HepG2 (cell line): Measurements from ENCODE around the gene FOXK2. TPM values are rescaled to one million over a fixed set of nuclear protein-coding genes. Genes with fewer than 3 reads are reported as not detected.
A peak's percentile ranks its signal among the peaks of the same experiment; 100 is the strongest.

Source experiments
- BATF2 ChIP-seq: sonication (generic); formaldehyde crosslinking; IDR thresholded peaks from 2 replicates; pipeline ENCODE4 v1.8.0; 2022; ENCODE audit warnings: mild to moderate bottlenecking, missing genetic modification reagents, moderate library complexity
- CAMTA2 ChIP-seq: sonication (generic); formaldehyde crosslinking; IDR thresholded peaks from 2 replicates; pipeline ENCODE4 v1.4.0; 2020; ENCODE audit warnings: mild to moderate bottlenecking, missing genetic modification reagents, borderline replicate concordance
- EEA1 ChIP-seq: sonication (generic); formaldehyde crosslinking; IDR thresholded peaks from 2 replicates; pipeline ENCODE4 v1.5.1; 2020; ENCODE audit warnings: mild to moderate bottlenecking, missing genetic modification reagents, borderline replicate concordance
- KLF12 ChIP-seq: sonication (generic); formaldehyde crosslinking; IDR thresholded peaks from 2 replicates; pipeline ENCODE4 v1.4.0; 2020; ENCODE audit warnings: missing genetic modification reagents, borderline replicate concordance
- LCORL ChIP-seq, 2 experiments: fragments of 450-650 bp in 1 of 2; sonication (generic) in 1 of 2; formaldehyde crosslinking in 1 of 2; IDR thresholded peaks; 2 replicates each; pipeline versions ENCODE4 v1.5.0 to v1.6.1; 2017 to 2020; ENCODE audit warnings: antibody characterized with exemption in 1 of 2, missing genetic modification reagents in 1 of 2
- MATR3 ChIP-seq: sonication (generic); formaldehyde crosslinking; IDR thresholded peaks from 2 replicates; pipeline ENCODE4 v1.4.0; 2020; ENCODE audit warnings: missing genetic modification reagents
- NCOA2 ChIP-seq: sonication (generic); formaldehyde crosslinking; IDR thresholded peaks from 2 replicates; pipeline ENCODE4 v1.8.0; 2022; ENCODE audit warnings: inconsistent platforms
- NR2F2 ChIP-seq: IDR thresholded peaks from 2 replicates; pipeline ENCODE4 v1.6.1; 2012; ENCODE audit warnings: low read depth, inconsistent platforms, borderline replicate concordance
- SMAD9 ChIP-seq: sonication (generic); formaldehyde crosslinking; IDR thresholded peaks from 2 replicates; pipeline ENCODE4 v1.5.1; 2020; ENCODE audit warnings: mild to moderate bottlenecking, missing genetic modification reagents
- ZNF292 ChIP-seq: sonication (generic); formaldehyde crosslinking; IDR thresholded peaks from 2 replicates; pipeline ENCODE4 v1.8.1; 2022; ENCODE audit warnings: mild to moderate bottlenecking, low read depth, missing genetic modification reagents, borderline replicate concordance
- ZNF646 ChIP-seq: sonication (generic); formaldehyde crosslinking; IDR thresholded peaks from 2 replicates; pipeline ENCODE4 v1.9.0; 2021; ENCODE audit warnings: mild to moderate bottlenecking, missing genetic modification reagents
- ZNF710 ChIP-seq: sonication (generic); formaldehyde crosslinking; IDR thresholded peaks from 2 replicates; pipeline ENCODE4 v1.5.0; 2020; ENCODE audit warnings: mild to moderate bottlenecking, missing genetic modification reagents, borderline replicate concordance
- polyA plus RNA-seq, 8 experiments: library from polyadenylated mRNA; depleted of rRNA in 3 of 8; stranded (reverse) in 7 of 8; unstranded in 1 of 8; fragments of >200 nt; fragmentation: Illumina TruSeq in 4 of 8; extraction: Trizol in 4 of 8; gene quantifications; 2 replicates each; pipeline versions ENCODE4 v1.2.1 to v1.2.3, GENCODE V29; 2011 to 2016; ENCODE audit warnings: low read depth in 4 of 8, missing spikeins in 1 of 8, mixed read lengths in 1 of 8; ENCODE audit not compliant: insufficient read depth in 1 of 8
- total RNA-seq, 5 experiments: library from RNA; depleted of rRNA; stranded (reverse); fragments of >200 nt; fragmentation: Illumina TruSeq; extraction: Trizol; gene quantifications; 2 replicates each; pipeline ENCODE4 v1.2.3, GENCODE V29; 2016; ENCODE audit warnings: low read depth in 1 of 5
- TF ChIP-seq, protein P1 (sequence below): sonication (generic); formaldehyde crosslinking; IDR thresholded peaks from 2 replicates; pipeline ENCODE4 v1.4.0; 2020; ENCODE audit warnings: mild to moderate bottlenecking, missing genetic modification reagents

FOXK2 gene
- total and polyA plus RNA-seq, 2 of the 13 experiments (the other 11 are each of a cell fraction or from before 2014, with no cell fraction given) = 67.1 to 67.2 TPM

GRCh38 chr17:82518826-82519810 lies at the start of gene FOXK2 (continued):
- TF ChIP-seq ZNF646 (CRISPR knock-in tag) (no peak), ZNF710 (CRISPR knock-in tag) (peak; percentile 50; the same call in 1 of the 2 replicates), ZNF292 (peak; percentile 56; the same call in 1 of the 2 replicates), MATR3 (CRISPR knock-in tag) (no peak), NR2F2 (no peak), NCOA2 (CRISPR knock-in tag) (peak; percentile 24; the same call in 1 of the 2 replicates), EEA1 (CRISPR knock-in tag) (peak; percentile 84; the same call in 1 of the 2 replicates), LCORL (IDR thresholded peaks at IDR 0.05) (no peak), LCORL (CRISPR knock-in tag; IDR thresholded peaks at IDR 0.05) (peak; percentile 14; the same call in 1 of the 2 replicates), SMAD9 (CRISPR knock-in tag) (no peak), BATF2 (CRISPR knock-in tag) (no peak), KLF12 (peak; percentile 97), CAMTA2 (CRISPR knock-in tag) (peak; percentile 87; the same call in 1 of the 2 replicates)
- TF ChIP-seq, protein P1, sequence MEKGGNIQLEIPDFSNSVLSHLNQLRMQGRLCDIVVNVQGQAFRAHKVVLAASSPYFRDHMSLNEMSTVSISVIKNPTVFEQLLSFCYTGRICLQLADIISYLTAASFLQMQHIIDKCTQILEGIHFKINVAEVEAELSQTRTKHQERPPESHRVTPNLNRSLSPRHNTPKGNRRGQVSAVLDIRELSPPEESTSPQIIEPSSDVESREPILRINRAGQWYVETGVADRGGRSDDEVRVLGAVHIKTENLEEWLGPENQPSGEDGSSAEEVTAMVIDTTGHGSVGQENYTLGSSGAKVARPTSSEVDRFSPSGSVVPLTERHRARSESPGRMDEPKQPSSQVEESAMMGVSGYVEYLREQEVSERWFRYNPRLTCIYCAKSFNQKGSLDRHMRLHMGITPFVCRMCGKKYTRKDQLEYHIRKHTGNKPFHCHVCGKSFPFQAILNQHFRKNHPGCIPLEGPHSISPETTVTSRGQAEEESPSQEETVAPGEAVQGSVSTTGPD = no peak
